Neural crest cell (in vitro differentiated cells): Measurements from ENCODE around the gene ZNF514. TPM values are rescaled to one million over a fixed set of nuclear protein-coding genes. Genes with fewer than 3 reads are reported as not detected.

Experiments used
- DNase-seq: peaks from one replicate; pipeline ENCODE4 v3.0.0; 2021; ENCODE audit warnings: low read depth, mixed read lengths, low spot score
- H3K27ac Mint-ChIP-seq: one replicate; pipeline ENCODE4 v1.8.0; 2021; ENCODE audit warnings: mild to moderate bottlenecking, mixed read lengths; ENCODE audit not compliant: unreplicated experiment
- H3K27me3 Mint-ChIP-seq: 2 replicates; pipeline ENCODE4 v1.8.0; 2021; ENCODE audit warnings: low read depth, mild to moderate bottlenecking, mixed read lengths
- H3K36me3 Mint-ChIP-seq: 2 replicates; pipeline ENCODE4 v1.8.0; 2021; ENCODE audit warnings: low read depth, mild to moderate bottlenecking, mixed read lengths
- H3K4me1 Mint-ChIP-seq: 2 replicates; pipeline ENCODE4 v1.8.0; 2021; ENCODE audit warnings: mixed read lengths
- H3K4me3 Mint-ChIP-seq: one replicate; pipeline ENCODE4 v1.8.0; 2021; ENCODE audit warnings: mild to moderate bottlenecking, mixed read lengths
- H3K9me3 Mint-ChIP-seq: 2 replicates; pipeline ENCODE4 v1.8.0; 2021; ENCODE audit warnings: mixed read lengths
- CTCF ChIP-seq: fragments of 200-600 bp; sonication (generic); conservative IDR thresholded peaks from 2 replicates; pipeline ENCODE4 v1.5.0; 2021; ENCODE audit warnings: antibody characterized with exemption, mild to moderate bottlenecking
- total RNA-seq: library from RNA; stranded (reverse); gene quantifications from 2 replicates; pipeline ENCODE4 v1.2.1, GENCODE V29; 2021

The ZNF514 gene
- total RNA-seq, 1 donor from 2014 or later: 22.6 TPM

- DNase-seq: no peak
- Mint-ChIP-seq H3K4me3 (peak overlapping the region; percentile 98), H3K27ac (peak overlapping the region; percentile 78), H3K27me3 (no peaks in the 10 kb centered on the region), H3K9me3 (no peaks in the 10 kb centered on the region), H3K4me1 (peaks cover 34% of the 10 kb centered on the region), H3K36me3 (peaks cover 12% of the 10 kb centered on the region)
- TF ChIP-seq CTCF: no peak
Measured at GRCh38 chr2:95122197-95122551, 37.5 kb downstream of the ZNF514 start.

GRCh38 chr2:95121407-95122196 lies 38.0 kb downstream of the ZNF514 start, which contains the start of gene MRPS5:
TSS of gene MRPS5 (minus strand) at chr2:95121808. CDS start at chr2:95121791, 17 bp downstream.
- peak; percentile 86 for DNase-seq
- H3K4me1 Mint-ChIP-seq: peaks cover 34% of the 10 kb centered on the region
- H3K36me3 Mint-ChIP-seq: peaks cover 13% of the 10 kb centered on the region
- no peak for TF ChIP-seq CTCF
- peak within 1 kb of the TSS; percentile 97 for H3K27ac Mint-ChIP-seq
- peak within 1 kb of the TSS; percentile 98 for H3K4me3 Mint-ChIP-seq
- no peaks in the 10 kb centered on the region for H3K27me3 Mint-ChIP-seq
- H3K9me3 Mint-ChIP-seq: no peaks in the 10 kb centered on the region

GRCh38 chr2:95121093-95121406 lies 38.6 kb downstream of the ZNF514 start:
- H3K9me3 Mint-ChIP-seq: no peaks in the 10 kb centered on the region
- no peak for DNase-seq
- peak overlapping the region; percentile 97 for H3K27ac Mint-ChIP-seq
- H3K27me3 Mint-ChIP-seq: no peaks in the 10 kb centered on the region
- peak overlapping the region; percentile 98 for H3K4me3 Mint-ChIP-seq
- H3K4me1 Mint-ChIP-seq: peaks cover 34% of the 10 kb centered on the region
- no peak for TF ChIP-seq CTCF
- H3K36me3 Mint-ChIP-seq: peaks cover 13% of the 10 kb centered on the region

- TF ChIP-seq CTCF: peak; percentile 87
- peak overlapping the region; percentile 78 for H3K4me3 Mint-ChIP-seq
- no peak overlapping the region for H3K27ac Mint-ChIP-seq
- peaks cover 17% of the 10 kb centered on the region for H3K36me3 Mint-ChIP-seq
- no peaks in the 10 kb centered on the region for H3K27me3 Mint-ChIP-seq
- peak; percentile 67 for DNase-seq
- H3K9me3 Mint-ChIP-seq: no peaks in the 10 kb centered on the region
- peaks cover 25% of the 10 kb centered on the region for H3K4me1 Mint-ChIP-seq
Measured at GRCh38 chr2:95115418-95115817, 44.2 kb downstream of the ZNF514 start.

- H3K36me3 Mint-ChIP-seq: peaks cover 10% of the 10 kb centered on the region
Measured at GRCh38 chr2:95113464-95113863, 46.2 kb downstream of the ZNF514 start.

More at GRCh38 chr2:95113464-95113863, 46.2 kb downstream of the ZNF514 start:
- no peak overlapping the region for H3K27ac Mint-ChIP-seq
- no peaks in the 10 kb centered on the region for H3K27me3 Mint-ChIP-seq
- no peaks in the 10 kb centered on the region for H3K9me3 Mint-ChIP-seq
- no peak for DNase-seq
- no peak overlapping the region for H3K4me3 Mint-ChIP-seq
- peaks cover 13% of the 10 kb centered on the region for H3K4me1 Mint-ChIP-seq
- no peak for TF ChIP-seq CTCF
